Measurements from ENCODE around the gene LAMA2. TPM values are rescaled to one million over a fixed set of nuclear protein-coding genes. Genes with fewer than 3 reads are reported as not detected.
A peak's percentile ranks its signal among the peaks of the same experiment; 100 is the strongest.

Gene LAMA2
- total and polyA plus RNA-seq, 2 experiments from 2014 or later, result 0.91 to 6.4 TPM

DNA sequence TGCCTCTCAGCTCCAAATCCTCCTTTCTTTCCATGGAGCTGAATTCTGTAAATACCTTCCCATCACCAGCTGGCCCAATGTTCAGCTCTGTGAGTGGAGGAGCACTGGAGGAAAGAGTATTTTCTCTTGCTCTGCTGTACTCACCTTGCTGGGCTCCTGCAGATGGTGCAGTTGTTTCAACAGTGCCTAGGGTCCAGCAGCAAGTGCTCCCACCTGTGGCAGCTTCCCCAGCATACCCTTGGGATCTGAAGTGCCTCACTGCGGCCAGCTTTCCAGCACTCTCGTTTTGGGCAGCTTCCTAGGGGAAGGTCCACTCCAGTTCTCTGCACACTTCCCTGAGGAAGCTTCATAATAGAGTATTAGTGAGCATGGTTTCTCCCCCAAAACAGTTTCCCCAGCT, 656.1 kb downstream of the LAMA2 start:
- H3F3A ChIP-seq (replicated peaks; ENCODE audit: low read depth), result no peaks in the 10 kb centered on the region
- H2AFZ ChIP-seq, result peak overlapping the region; percentile 57; the same call in 1 of the 2 replicates
- Mint-ChIP-seq H3K27me3 (ENCODE audit: insufficient read depth, low read depth, poor library complexity) (no peaks in the 10 kb centered on the region), H3K36me3 (ENCODE audit: low read depth) (no peaks in the 10 kb centered on the region), H3K9me3 (no peaks in the 10 kb centered on the region), H3K27ac (no peak overlapping the region), H3K4me1 (peaks cover 3% of the 10 kb centered on the region; the same call in 2 of the 3 replicates), H3K4me3 (no peak overlapping the region)
- H3K79me2 ChIP-seq (replicated peaks; ENCODE audit: insufficient read depth), result no peaks in the 10 kb centered on the region
- DNase-seq (ENCODE audit: low spot score), result no peak
- no peaks in the 10 kb centered on the region for H3K27me3 ChIP-seq (ENCODE audit: insufficient read depth)
- ATAC-seq, result peak; percentile 23; the same call in 2 of the 3 replicates
- no peaks in the 10 kb centered on the region for H3K36me3 ChIP-seq (ENCODE audit: insufficient read depth)
- no peaks in the 10 kb centered on the region for H3K4me1 ChIP-seq (ENCODE audit: insufficient read depth)
- H3K4me3 ChIP-seq, result no peak overlapping the region
- no peak overlapping the region for H3K4me2 ChIP-seq
- no peak for TF ChIP-seq EZH2 (IDR thresholded peaks at IDR 0.05; ENCODE audit: low read depth, unreplicated experiment)
- TF ChIP-seq, protein P1, sequence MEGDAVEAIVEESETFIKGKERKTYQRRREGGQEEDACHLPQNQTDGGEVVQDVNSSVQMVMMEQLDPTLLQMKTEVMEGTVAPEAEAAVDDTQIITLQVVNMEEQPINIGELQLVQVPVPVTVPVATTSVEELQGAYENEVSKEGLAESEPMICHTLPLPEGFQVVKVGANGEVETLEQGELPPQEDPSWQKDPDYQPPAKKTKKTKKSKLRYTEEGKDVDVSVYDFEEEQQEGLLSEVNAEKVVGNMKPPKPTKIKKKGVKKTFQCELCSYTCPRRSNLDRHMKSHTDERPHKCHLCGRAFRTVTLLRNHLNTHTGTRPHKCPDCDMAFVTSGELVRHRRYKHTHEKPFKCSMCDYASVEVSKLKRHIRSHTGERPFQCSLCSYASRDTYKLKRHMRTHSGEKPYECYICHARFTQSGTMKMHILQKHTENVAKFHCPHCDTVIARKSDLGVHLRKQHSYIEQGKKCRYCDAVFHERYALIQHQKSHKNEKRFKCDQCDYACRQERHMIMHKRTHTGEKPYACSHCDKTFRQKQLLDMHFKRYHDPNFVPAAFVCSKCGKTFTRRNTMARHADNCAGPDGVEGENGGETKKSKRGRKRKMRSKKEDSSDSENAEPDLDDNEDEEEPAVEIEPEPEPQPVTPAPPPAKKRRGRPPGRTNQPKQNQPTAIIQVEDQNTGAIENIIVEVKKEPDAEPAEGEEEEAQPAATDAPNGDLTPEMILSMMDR (conservative IDR thresholded peaks at IDR 0.05; ENCODE audit: low read depth in 2 of 2), result 0 out of 4 replicates have a peak, but pooled peaks of 1 of the 2 experiments have one; percentile 14
- no peak overlapping the region for H3K27ac ChIP-seq (ENCODE audit: low read depth)
- no peaks in the 10 kb centered on the region for H4K20me1 ChIP-seq (replicated peaks; ENCODE audit: insufficient read depth)
- no peaks in the 10 kb centered on the region for H3K9me2 ChIP-seq (ENCODE audit: insufficient read depth)

DNA sequence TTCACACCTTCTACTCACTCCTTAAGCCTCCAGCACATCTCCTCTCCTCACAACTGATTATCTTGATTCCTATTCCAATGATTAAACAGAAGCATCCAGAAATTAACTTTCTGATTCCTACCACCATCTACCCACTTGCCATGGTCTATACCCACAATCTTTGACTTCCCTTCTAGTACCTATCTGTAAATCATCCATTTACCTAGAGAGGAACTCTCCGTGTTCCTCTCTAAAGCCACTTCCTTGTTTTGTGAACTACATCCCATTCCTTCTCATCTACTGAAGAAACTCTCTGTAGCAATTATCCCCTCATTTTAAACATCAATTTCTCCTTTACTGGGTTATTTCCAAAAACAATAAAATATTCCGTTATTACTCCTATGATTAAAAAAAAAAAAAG, 659.8 kb downstream of the LAMA2 start:
- no peaks in the 10 kb centered on the region for H3K79me2 ChIP-seq (replicated peaks; ENCODE audit: insufficient read depth)
- no peaks in the 10 kb centered on the region for H3K36me3 ChIP-seq (ENCODE audit: insufficient read depth)
- H3K4me1 Mint-ChIP-seq, result no peaks in the 10 kb centered on the region
- no peaks in the 10 kb centered on the region for H3F3A ChIP-seq (replicated peaks; ENCODE audit: low read depth)
- H3K9me3 Mint-ChIP-seq, result no peaks in the 10 kb centered on the region
- no peaks in the 10 kb centered on the region for H3K27me3 ChIP-seq (ENCODE audit: insufficient read depth)
- ATAC-seq (no peak), DNase-seq (ENCODE audit: low spot score) (no peak)
- H3K4me3 ChIP-seq, result no peak overlapping the region
- no peak overlapping the region for H3K4me3 Mint-ChIP-seq
- no peaks in the 10 kb centered on the region for H3K4me1 ChIP-seq (ENCODE audit: insufficient read depth)
- H3K4me2 ChIP-seq, result no peak overlapping the region
- no peak overlapping the region for H2AFZ ChIP-seq
- H3K36me3 Mint-ChIP-seq (ENCODE audit: low read depth), result no peaks in the 10 kb centered on the region
- no peaks in the 10 kb centered on the region for H3K27me3 Mint-ChIP-seq (ENCODE audit: insufficient read depth, low read depth, poor library complexity)
- H3K9me2 ChIP-seq (ENCODE audit: insufficient read depth), result no peaks in the 10 kb centered on the region; the same call in 1 of the 2 replicates
- no peak overlapping the region for H3K27ac Mint-ChIP-seq
- no peak overlapping the region for H3K27ac ChIP-seq (ENCODE audit: low read depth)
- no peaks in the 10 kb centered on the region for H4K20me1 ChIP-seq (replicated peaks; ENCODE audit: insufficient read depth)
- TF ChIP-seq ZNF331 (CRISPR knock-in tag; IDR thresholded peaks at IDR 0.05; ENCODE audit: low read depth), result no peak
- no peak for TF ChIP-seq EZH2 (IDR thresholded peaks at IDR 0.05; ENCODE audit: low read depth, unreplicated experiment)
- no peak for TF ChIP-seq JUNB (IDR thresholded peaks at IDR 0.05; ENCODE audit: unreplicated experiment)
- TF ChIP-seq, protein P2, sequence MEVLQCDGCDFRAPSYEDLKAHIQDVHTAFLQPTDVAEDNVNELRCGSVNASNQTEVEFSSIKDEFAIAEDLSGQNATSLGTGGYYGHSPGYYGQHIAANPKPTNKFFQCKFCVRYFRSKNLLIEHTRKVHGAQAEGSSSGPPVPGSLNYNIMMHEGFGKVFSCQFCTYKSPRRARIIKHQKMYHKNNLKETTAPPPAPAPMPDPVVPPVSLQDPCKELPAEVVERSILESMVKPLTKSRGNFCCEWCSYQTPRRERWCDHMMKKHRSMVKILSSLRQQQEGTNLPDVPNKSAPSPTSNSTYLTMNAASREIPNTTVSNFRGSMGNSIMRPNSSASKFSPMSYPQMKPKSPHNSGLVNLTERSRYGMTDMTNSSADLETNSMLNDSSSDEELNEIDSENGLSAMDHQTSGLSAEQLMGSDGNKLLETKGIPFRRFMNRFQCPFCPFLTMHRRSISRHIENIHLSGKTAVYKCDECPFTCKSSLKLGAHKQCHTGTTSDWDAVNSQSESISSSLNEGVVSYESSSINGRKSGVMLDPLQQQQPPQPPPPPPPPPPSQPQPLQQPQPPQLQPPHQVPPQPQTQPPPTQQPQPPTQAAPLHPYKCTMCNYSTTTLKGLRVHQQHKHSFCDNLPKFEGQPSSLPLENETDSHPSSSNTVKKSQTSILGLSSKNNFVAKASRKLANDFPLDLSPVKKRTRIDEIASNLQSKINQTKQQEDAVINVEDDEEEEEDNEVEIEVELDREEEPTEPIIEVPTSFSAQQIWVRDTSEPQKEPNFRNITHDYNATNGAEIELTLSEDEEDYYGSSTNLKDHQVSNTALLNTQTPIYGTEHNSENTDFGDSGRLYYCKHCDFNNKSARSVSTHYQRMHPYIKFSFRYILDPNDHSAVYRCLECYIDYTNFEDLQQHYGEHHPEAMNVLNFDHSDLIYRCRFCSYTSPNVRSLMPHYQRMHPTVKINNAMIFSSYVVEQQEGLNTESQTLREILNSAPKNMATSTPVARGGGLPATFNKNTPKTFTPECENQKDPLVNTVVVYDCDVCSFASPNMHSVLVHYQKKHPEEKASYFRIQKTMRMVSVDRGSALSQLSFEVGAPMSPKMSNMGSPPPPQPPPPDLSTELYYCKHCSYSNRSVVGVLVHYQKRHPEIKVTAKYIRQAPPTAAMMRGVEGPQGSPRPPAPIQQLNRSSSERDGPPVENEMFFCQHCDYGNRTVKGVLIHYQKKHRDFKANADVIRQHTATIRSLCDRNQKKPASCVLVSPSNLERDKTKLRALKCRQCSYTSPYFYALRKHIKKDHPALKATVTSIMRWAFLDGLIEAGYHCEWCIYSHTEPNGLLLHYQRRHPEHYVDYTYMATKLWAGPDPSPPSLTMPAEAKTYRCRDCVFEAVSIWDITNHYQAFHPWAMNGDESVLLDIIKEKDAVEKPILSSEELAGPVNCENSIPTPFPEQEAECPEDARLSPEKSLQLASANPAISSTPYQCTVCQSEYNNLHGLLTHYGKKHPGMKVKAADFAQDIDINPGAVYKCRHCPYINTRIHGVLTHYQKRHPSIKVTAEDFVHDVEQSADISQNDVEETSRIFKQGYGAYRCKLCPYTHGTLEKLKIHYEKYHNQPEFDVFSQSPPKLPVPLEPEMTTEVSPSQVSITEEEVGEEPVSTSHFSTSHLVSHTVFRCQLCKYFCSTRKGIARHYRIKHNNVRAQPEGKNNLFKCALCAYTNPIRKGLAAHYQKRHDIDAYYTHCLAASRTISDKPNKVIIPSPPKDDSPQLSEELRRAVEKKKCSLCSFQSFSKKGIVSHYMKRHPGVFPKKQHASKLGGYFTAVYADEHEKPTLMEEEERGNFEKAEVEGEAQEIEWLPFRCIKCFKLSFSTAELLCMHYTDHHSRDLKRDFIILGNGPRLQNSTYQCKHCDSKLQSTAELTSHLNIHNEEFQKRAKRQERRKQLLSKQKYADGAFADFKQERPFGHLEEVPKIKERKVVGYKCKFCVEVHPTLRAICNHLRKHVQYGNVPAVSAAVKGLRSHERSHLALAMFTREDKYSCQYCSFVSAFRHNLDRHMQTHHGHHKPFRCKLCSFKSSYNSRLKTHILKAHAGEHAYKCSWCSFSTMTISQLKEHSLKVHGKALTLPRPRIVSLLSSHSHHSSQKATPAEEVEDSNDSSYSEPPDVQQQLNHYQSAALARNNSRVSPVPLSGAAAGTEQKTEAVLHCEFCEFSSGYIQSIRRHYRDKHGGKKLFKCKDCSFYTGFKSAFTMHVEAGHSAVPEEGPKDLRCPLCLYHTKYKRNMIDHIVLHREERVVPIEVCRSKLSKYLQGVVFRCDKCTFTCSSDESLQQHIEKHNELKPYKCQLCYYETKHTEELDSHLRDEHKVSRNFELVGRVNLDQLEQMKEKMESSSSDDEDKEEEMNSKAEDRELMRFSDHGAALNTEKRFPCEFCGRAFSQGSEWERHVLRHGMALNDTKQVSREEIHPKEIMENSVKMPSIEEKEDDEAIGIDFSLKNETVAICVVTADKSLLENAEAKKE (CRISPR knock-in tag; IDR thresholded peaks at IDR 0.05), result no peak
- TF ChIP-seq, protein P3, sequence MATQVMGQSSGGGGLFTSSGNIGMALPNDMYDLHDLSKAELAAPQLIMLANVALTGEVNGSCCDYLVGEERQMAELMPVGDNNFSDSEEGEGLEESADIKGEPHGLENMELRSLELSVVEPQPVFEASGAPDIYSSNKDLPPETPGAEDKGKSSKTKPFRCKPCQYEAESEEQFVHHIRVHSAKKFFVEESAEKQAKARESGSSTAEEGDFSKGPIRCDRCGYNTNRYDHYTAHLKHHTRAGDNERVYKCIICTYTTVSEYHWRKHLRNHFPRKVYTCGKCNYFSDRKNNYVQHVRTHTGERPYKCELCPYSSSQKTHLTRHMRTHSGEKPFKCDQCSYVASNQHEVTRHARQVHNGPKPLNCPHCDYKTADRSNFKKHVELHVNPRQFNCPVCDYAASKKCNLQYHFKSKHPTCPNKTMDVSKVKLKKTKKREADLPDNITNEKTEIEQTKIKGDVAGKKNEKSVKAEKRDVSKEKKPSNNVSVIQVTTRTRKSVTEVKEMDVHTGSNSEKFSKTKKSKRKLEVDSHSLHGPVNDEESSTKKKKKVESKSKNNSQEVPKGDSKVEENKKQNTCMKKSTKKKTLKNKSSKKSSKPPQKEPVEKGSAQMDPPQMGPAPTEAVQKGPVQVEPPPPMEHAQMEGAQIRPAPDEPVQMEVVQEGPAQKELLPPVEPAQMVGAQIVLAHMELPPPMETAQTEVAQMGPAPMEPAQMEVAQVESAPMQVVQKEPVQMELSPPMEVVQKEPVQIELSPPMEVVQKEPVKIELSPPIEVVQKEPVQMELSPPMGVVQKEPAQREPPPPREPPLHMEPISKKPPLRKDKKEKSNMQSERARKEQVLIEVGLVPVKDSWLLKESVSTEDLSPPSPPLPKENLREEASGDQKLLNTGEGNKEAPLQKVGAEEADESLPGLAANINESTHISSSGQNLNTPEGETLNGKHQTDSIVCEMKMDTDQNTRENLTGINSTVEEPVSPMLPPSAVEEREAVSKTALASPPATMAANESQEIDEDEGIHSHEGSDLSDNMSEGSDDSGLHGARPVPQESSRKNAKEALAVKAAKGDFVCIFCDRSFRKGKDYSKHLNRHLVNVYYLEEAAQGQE (IDR thresholded peaks at IDR 0.05; ENCODE audit: unreplicated experiment), result no peak
- no peak for TF ChIP-seq STAT1 (IDR thresholded peaks at IDR 0.05; ENCODE audit: unreplicated experiment)
- no peak for TF ChIP-seq CREB1 (CRISPR knock-in tag; IDR thresholded peaks at IDR 0.05; ENCODE audit: low read depth)
- no peak for TF ChIP-seq POLR2AphosphoS5 (IDR thresholded peaks at IDR 0.05; ENCODE audit: low read depth)
- no peak for TF ChIP-seq EZH2phosphoT487 (IDR thresholded peaks at IDR 0.05; ENCODE audit: unreplicated experiment)
- no peak for TF ChIP-seq NANOG (IDR thresholded peaks at IDR 0.05; ENCODE audit: borderline replicate concordance)
